WTC11 (cell line): ENCODE results near the gene MREG.

Experiments
- CBFB ChIP-seq: sonication (generic); formaldehyde crosslinking; IDR thresholded peaks from 2 replicates; pipeline ENCODE4 v1.8.1; 2022; ENCODE audit warnings: mild to moderate bottlenecking, low read depth, missing genetic modification reagents
- CREB1 ChIP-seq: sonication (generic); formaldehyde crosslinking; IDR thresholded peaks from 2 replicates; pipeline ENCODE4 v1.8.0; 2023; ENCODE audit warnings: mild to moderate bottlenecking, missing genetic modification reagents
- FOXK1 ChIP-seq: sonication (generic); formaldehyde crosslinking; IDR thresholded peaks from 2 replicates; pipeline ENCODE4 v1.8.0; 2022; ENCODE audit warnings: mild to moderate bottlenecking, moderate library complexity, missing genetic modification reagents
- NFE2L1 ChIP-seq: sonication (generic); formaldehyde crosslinking; IDR thresholded peaks from 2 replicates; pipeline ENCODE4 v1.8.1; 2023; ENCODE audit warnings: missing genetic modification reagents
- SOX15 ChIP-seq: fragments of 250-450 bp; sonication (Bioruptor Pico); IDR thresholded peaks from 2 replicates; pipeline ENCODE4 v1.9.0; 2021; ENCODE audit warnings: mild to moderate bottlenecking
- SP1 ChIP-seq: sonication (generic); formaldehyde crosslinking; conservative IDR thresholded peaks from 2 replicates; pipeline ENCODE4 v1.8.1; 2022; ENCODE audit warnings: missing genetic modification reagents
- TEAD4 ChIP-seq: sonication (generic); formaldehyde crosslinking; IDR thresholded peaks from 2 replicates; pipeline ENCODE4 v1.8.0; 2022; ENCODE audit warnings: mild to moderate bottlenecking, missing genetic modification reagents
- ZNF121 ChIP-seq: sonication (generic); formaldehyde crosslinking; IDR thresholded peaks from 2 replicates; pipeline ENCODE4 v1.8.0; 2023; ENCODE audit warnings: missing genetic modification reagents
- ZNF263 ChIP-seq: sonication (generic); formaldehyde crosslinking; IDR thresholded peaks from 2 replicates; pipeline ENCODE4 v1.8.1; 2022; ENCODE audit warnings: low read depth, mild to moderate bottlenecking, moderate library complexity, missing genetic modification reagents
- TF ChIP-seq, protein P1 (sequence below): fragments of 200-600 bp; IDR thresholded peaks from 2 replicates; pipeline ENCODE4 v1.8.0; 2022; ENCODE audit warnings: antibody characterized with exemption
- TF ChIP-seq, protein P2 (sequence below): sonication (generic); formaldehyde crosslinking; conservative IDR thresholded peaks from 2 replicates; pipeline ENCODE4 v1.8.1; 2022; ENCODE audit warnings: mild to moderate bottlenecking, missing genetic modification reagents
- TF ChIP-seq, protein P3 (sequence below): sonication (generic); formaldehyde crosslinking; conservative IDR thresholded peaks from 2 replicates; pipeline ENCODE4 v1.8.1; 2023; ENCODE audit warnings: mild to moderate bottlenecking, low read depth, missing genetic modification reagents, moderate library complexity
- TF ChIP-seq, protein P4 (sequence below): sonication (generic); formaldehyde crosslinking; IDR thresholded peaks from 2 replicates; pipeline ENCODE4 v1.8.1; 2023; ENCODE audit warnings: mild to moderate bottlenecking, missing genetic modification reagents, moderate library complexity

DNA sequence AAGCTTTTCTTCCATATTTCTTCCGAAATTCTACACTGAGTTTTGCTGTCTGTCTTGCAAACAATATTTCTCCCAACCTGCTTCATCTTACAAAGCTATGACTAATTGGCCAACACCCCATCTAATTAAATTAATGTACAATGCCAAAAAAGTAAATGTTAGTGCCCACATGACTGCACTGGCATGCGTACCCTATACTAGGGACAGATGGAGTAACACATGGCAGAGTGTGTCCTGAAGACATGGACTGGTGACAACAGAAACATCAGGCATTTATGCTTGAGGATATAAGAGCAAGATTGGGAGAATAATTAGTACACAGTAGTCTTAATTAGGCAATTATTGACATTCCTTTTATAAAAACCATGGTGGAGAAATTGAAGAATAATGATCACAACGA is 66.8 kb downstream of the MREG start:
- TF ChIP-seq, protein P1, sequence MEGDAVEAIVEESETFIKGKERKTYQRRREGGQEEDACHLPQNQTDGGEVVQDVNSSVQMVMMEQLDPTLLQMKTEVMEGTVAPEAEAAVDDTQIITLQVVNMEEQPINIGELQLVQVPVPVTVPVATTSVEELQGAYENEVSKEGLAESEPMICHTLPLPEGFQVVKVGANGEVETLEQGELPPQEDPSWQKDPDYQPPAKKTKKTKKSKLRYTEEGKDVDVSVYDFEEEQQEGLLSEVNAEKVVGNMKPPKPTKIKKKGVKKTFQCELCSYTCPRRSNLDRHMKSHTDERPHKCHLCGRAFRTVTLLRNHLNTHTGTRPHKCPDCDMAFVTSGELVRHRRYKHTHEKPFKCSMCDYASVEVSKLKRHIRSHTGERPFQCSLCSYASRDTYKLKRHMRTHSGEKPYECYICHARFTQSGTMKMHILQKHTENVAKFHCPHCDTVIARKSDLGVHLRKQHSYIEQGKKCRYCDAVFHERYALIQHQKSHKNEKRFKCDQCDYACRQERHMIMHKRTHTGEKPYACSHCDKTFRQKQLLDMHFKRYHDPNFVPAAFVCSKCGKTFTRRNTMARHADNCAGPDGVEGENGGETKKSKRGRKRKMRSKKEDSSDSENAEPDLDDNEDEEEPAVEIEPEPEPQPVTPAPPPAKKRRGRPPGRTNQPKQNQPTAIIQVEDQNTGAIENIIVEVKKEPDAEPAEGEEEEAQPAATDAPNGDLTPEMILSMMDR = no peak
- no peak for TF ChIP-seq CREB1 (CRISPR knock-in tag)
- TF ChIP-seq SOX15 (CRISPR knock-in tag) = no peak
- TF ChIP-seq ZNF263 (CRISPR knock-in tag) = no peak
- TF ChIP-seq, protein P2, sequence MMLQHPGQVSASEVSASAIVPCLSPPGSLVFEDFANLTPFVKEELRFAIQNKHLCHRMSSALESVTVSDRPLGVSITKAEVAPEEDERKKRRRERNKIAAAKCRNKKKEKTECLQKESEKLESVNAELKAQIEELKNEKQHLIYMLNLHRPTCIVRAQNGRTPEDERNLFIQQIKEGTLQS (CRISPR knock-in tag) = no peak
- TF ChIP-seq, protein P3, sequence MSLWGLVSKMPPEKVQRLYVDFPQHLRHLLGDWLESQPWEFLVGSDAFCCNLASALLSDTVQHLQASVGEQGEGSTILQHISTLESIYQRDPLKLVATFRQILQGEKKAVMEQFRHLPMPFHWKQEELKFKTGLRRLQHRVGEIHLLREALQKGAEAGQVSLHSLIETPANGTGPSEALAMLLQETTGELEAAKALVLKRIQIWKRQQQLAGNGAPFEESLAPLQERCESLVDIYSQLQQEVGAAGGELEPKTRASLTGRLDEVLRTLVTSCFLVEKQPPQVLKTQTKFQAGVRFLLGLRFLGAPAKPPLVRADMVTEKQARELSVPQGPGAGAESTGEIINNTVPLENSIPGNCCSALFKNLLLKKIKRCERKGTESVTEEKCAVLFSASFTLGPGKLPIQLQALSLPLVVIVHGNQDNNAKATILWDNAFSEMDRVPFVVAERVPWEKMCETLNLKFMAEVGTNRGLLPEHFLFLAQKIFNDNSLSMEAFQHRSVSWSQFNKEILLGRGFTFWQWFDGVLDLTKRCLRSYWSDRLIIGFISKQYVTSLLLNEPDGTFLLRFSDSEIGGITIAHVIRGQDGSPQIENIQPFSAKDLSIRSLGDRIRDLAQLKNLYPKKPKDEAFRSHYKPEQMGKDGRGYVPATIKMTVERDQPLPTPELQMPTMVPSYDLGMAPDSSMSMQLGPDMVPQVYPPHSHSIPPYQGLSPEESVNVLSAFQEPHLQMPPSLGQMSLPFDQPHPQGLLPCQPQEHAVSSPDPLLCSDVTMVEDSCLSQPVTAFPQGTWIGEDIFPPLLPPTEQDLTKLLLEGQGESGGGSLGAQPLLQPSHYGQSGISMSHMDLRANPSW (CRISPR knock-in tag) = no peak
- no peak for TF ChIP-seq CBFB (CRISPR knock-in tag)
- TF ChIP-seq TEAD4 (CRISPR knock-in tag) = no peak
- TF ChIP-seq, protein P4, sequence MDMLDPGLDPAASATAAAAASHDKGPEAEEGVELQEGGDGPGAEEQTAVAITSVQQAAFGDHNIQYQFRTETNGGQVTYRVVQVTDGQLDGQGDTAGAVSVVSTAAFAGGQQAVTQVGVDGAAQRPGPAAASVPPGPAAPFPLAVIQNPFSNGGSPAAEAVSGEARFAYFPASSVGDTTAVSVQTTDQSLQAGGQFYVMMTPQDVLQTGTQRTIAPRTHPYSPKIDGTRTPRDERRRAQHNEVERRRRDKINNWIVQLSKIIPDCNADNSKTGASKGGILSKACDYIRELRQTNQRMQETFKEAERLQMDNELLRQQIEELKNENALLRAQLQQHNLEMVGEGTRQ (CRISPR knock-in tag) = no peak
- TF ChIP-seq SP1 (CRISPR knock-in tag) = no peak
- no peak for TF ChIP-seq FOXK1 (CRISPR knock-in tag)
- TF ChIP-seq ZNF121 (CRISPR knock-in tag) = no peak
- no peak for TF ChIP-seq NFE2L1 (CRISPR knock-in tag)
